WTC11 (cell line): Measurements from ENCODE around the gene PRKCB. TPM values are rescaled to one million over a fixed set of nuclear protein-coding genes. Genes with fewer than 3 reads are reported as not detected.
A peak's percentile ranks its signal among the peaks of the same experiment; 100 is the strongest.

Experiments used
- ATAC-seq: fragments of 200-7000 bp; cut with Tn5 transposase; 2 replicates; pipeline ENCODE4 v1.10.0; 2021; ENCODE audit warnings: mild to moderate bottlenecking, moderate library complexity
- CTCF ChIA-PET: fragments of 300-600 bp; sonication (Branson Sonifier 250); formaldehyde crosslinking; loops from one replicate; lab custom pipeline; 2021; ENCODE audit warnings: antibody characterized with exemption; lab: Charles Lee
- POLR2A ChIA-PET: fragments of 350-600 bp; sonication (Branson Sonifier 250); formaldehyde crosslinking; loops from one replicate; lab custom pipeline; 2021; ENCODE audit warnings: antibody characterized with exemption; lab: Charles Lee
- DNase-seq: peaks from one replicate; pipeline ENCODE4 v3.0.0; 2021; ENCODE audit warnings: low spot score
- H3K27ac Mint-ChIP-seq: 2 replicates; pipeline ENCODE4 v1.8.0; 2021; ENCODE audit warnings: mixed read lengths
- H3K27me3 Mint-ChIP-seq: 2 replicates; pipeline ENCODE4 v1.8.0; 2021; ENCODE audit warnings: low read depth, mild to moderate bottlenecking, moderate library complexity, mixed read lengths
- H3K36me3 Mint-ChIP-seq: 2 replicates; pipeline ENCODE4 v1.8.0; 2021; ENCODE audit warnings: mixed read lengths
- H3K4me1 Mint-ChIP-seq: 2 replicates; pipeline ENCODE4 v1.8.0; 2022; ENCODE audit warnings: mixed read lengths
- H3K4me3 Mint-ChIP-seq: 2 replicates; pipeline ENCODE4 v1.8.0; 2021; ENCODE audit warnings: mild to moderate bottlenecking, moderate library complexity, mixed read lengths
- H3K9me3 Mint-ChIP-seq: 2 replicates; pipeline ENCODE4 v1.8.0; 2021; ENCODE audit warnings: mixed read lengths
- AFF4 ChIP-seq: sonication (generic); formaldehyde crosslinking; IDR thresholded peaks from 2 replicates; pipeline ENCODE4 v1.8.1; 2023; ENCODE audit warnings: mild to moderate bottlenecking, missing genetic modification reagents, borderline replicate concordance
- AR ChIP-seq: fragments of 250-450 bp; sonication (Bioruptor Pico); IDR thresholded peaks from 2 replicates; pipeline ENCODE4 v1.9.0; 2021; ENCODE audit warnings: mild to moderate bottlenecking
- ATF1 ChIP-seq: sonication (generic); formaldehyde crosslinking; IDR thresholded peaks from 2 replicates; pipeline ENCODE4 v1.8.1; 2023; ENCODE audit warnings: mild to moderate bottlenecking, moderate library complexity, missing genetic modification reagents
- CDX4 ChIP-seq: fragments of 250-450 bp; sonication (Bioruptor Pico); IDR thresholded peaks from 2 replicates; pipeline ENCODE4 v1.9.0; 2021; ENCODE audit warnings: moderate library complexity, mild to moderate bottlenecking, inconsistent platforms, borderline replicate concordance
- CREB1 ChIP-seq: sonication (generic); formaldehyde crosslinking; IDR thresholded peaks from 2 replicates; pipeline ENCODE4 v1.8.0; 2023; ENCODE audit warnings: mild to moderate bottlenecking, missing genetic modification reagents
- CREM ChIP-seq: sonication (generic); formaldehyde crosslinking; IDR thresholded peaks from 2 replicates; pipeline ENCODE4 v1.8.1; 2022; ENCODE audit warnings: mild to moderate bottlenecking, missing genetic modification reagents, moderate library complexity
- ERG ChIP-seq: fragments of 250-450 bp; sonication (Bioruptor Pico); IDR thresholded peaks from 2 replicates; pipeline ENCODE4 v1.8.0; 2021; ENCODE audit warnings: mild to moderate bottlenecking
- HMGA2 ChIP-seq: fragments of 250-450 bp; sonication (Bioruptor Pico); IDR thresholded peaks from 2 replicates; pipeline ENCODE4 v1.4.0; 2021; ENCODE audit warnings: mild to moderate bottlenecking, moderate library complexity
- JAZF1 ChIP-seq: fragments of 250-450 bp; sonication (Bioruptor Pico); IDR thresholded peaks from 2 replicates; pipeline ENCODE4 v1.9.0; 2021; ENCODE audit warnings: moderate library complexity, mild to moderate bottlenecking, inconsistent platforms
- NFATC4 ChIP-seq: fragments of 250-450 bp; sonication (Bioruptor Pico); IDR thresholded peaks from 2 replicates; pipeline ENCODE4 v1.9.0; 2021; ENCODE audit warnings: mild to moderate bottlenecking
- NFE2L1 ChIP-seq: sonication (generic); formaldehyde crosslinking; IDR thresholded peaks from 2 replicates; pipeline ENCODE4 v1.8.1; 2023; ENCODE audit warnings: missing genetic modification reagents
- NR1H2 ChIP-seq: sonication (generic); formaldehyde crosslinking; IDR thresholded peaks from 2 replicates; pipeline ENCODE4 v1.9.0; 2021; ENCODE audit warnings: mild to moderate bottlenecking, moderate library complexity, missing genetic modification reagents
- PRDM15 ChIP-seq: sonication (generic); formaldehyde crosslinking; IDR thresholded peaks from 2 replicates; pipeline ENCODE4 v1.8.0; 2022; ENCODE audit warnings: missing genetic modification reagents
- PREB ChIP-seq: sonication (generic); formaldehyde crosslinking; IDR thresholded peaks from 2 replicates; pipeline ENCODE4 v1.8.1; 2022; ENCODE audit warnings: mild to moderate bottlenecking, missing genetic modification reagents, moderate library complexity, borderline replicate concordance
- PRRX2 ChIP-seq: fragments of 250-450 bp; sonication (Bioruptor Pico); IDR thresholded peaks from 2 replicates; pipeline ENCODE4 v1.8.0; 2021; ENCODE audit warnings: mild to moderate bottlenecking
- USF2 ChIP-seq: sonication (generic); formaldehyde crosslinking; IDR thresholded peaks from 2 replicates; pipeline ENCODE4 v1.8.1; 2023; ENCODE audit warnings: mild to moderate bottlenecking, missing genetic modification reagents, moderate library complexity
- ZBTB43 ChIP-seq: sonication (generic); formaldehyde crosslinking; IDR thresholded peaks from 2 replicates; pipeline ENCODE4 v1.8.1; 2023; ENCODE audit warnings: mild to moderate bottlenecking, missing genetic modification reagents
- ZNF317 ChIP-seq: sonication (generic); formaldehyde crosslinking; IDR thresholded peaks from 2 replicates; pipeline ENCODE4 v1.8.1; 2023; ENCODE audit warnings: low read depth, mild to moderate bottlenecking, moderate library complexity, missing genetic modification reagents, borderline replicate concordance
- ZNF671 ChIP-seq: fragments of 250-450 bp; sonication (Bioruptor Pico); IDR thresholded peaks from 2 replicates; pipeline ENCODE4 v1.8.0; 2021; ENCODE audit warnings: mild to moderate bottlenecking
- total RNA-seq: library from RNA; stranded (reverse); gene quantifications from 3 replicates; pipeline ENCODE4 v1.2.3, GENCODE V29; 2021

The PRKCB gene
- total RNA-seq, 1 experiment from 2014 or later = 6.9 TPM

- DNase-seq (no peak), ATAC-seq (no peak)
- Mint-ChIP-seq H3K9me3 (no peaks in the 10 kb centered on the region), H3K4me3 (no peak overlapping the region), H3K27ac (peak overlapping the region; percentile 24; the same call in 1 of the 2 replicates), H3K27me3 (no peaks in the 10 kb centered on the region; the same call in 1 of the 2 replicates), H3K36me3 (no peaks in the 10 kb centered on the region), H3K4me1 (peaks cover 36% of the 10 kb centered on the region)
- ChIA-PET CTCF (interaction anchor here (1.2 to 1.5 kb wide), 4 partner anchors 26 to 133 kb away, joined by 3 to 9 read pairs (median 4); no protein-coding TSS in a partner anchor), POLR2A (interaction anchor here (0.6 kb wide), 1 partner anchor 1721 kb away, joined by 3 read pairs; no protein-coding TSS in a partner anchor)
- no peak for TF ChIP-seq HMGA2 (CRISPR knock-in tag)
- no peak for TF ChIP-seq AFF4 (CRISPR knock-in tag)
- TF ChIP-seq ZBTB43 (CRISPR knock-in tag) = no peak
- TF ChIP-seq CDX4 = no peak
- TF ChIP-seq ERG (CRISPR knock-in tag) = no peak
- TF ChIP-seq PRDM15 = no peak
- no peak for TF ChIP-seq AR (CRISPR knock-in tag)
- TF ChIP-seq ZNF671 = no peak
Measured at GRCh38 chr16:23902748-23903414, 67.1 kb downstream of the PRKCB start.

GRCh38 chr16:23905027-23905426, 69.2 kb downstream of the PRKCB start:
- Mint-ChIP-seq H3K4me3 (no peak overlapping the region), H3K36me3 (no peaks in the 10 kb centered on the region), H3K27ac (no peak overlapping the region), H3K9me3 (no peaks in the 10 kb centered on the region), H3K4me1 (peaks cover 36% of the 10 kb centered on the region), H3K27me3 (no peaks in the 10 kb centered on the region)
- peak; percentile 61 for DNase-seq
- ChIA-PET POLR2A (no interaction called here), CTCF (interaction anchor here (1.1 to 1.5 kb wide), 3 partner anchors 9 to 140 kb away, joined by 3 to 7 read pairs (median 4); no protein-coding TSS in a partner anchor)
- peak; percentile 89 for ATAC-seq
- TF ChIP-seq ZNF317 (CRISPR knock-in tag) (no peak), ATF1 (CRISPR knock-in tag) (no peak), JAZF1 (CRISPR knock-in tag) (no peak), NFE2L1 (CRISPR knock-in tag) (no peak), CREB1 (no peak), NFATC4 (no peak), NR1H2 (CRISPR knock-in tag) (no peak), CREM (CRISPR knock-in tag) (no peak), PRRX2 (CRISPR knock-in tag) (no peak), USF2 (no peak), PREB (no peak)
